Nucleus accumbens (tissue), 56 donors: Measurements from ENCODE around the gene PTPRG.
"Not testable (repeated sequence)": the region's sequence is repeated elsewhere in the genome, so short reads cannot be mapped to it uniquely, and the experiment has no call there.

Source experiments
- DNase-seq, 56 donors: peaks; one replicate each; lab custom pipeline; 2025; lab: John Stamatoyannopoulos, UW

The PTPRG gene

GRCh38 chr3:61741551-61741950, 180.2 kb downstream of the PTPRG start:
- DNase-seq: no peak

GRCh38 chr3:61742006-61742405, 180.6 kb downstream of the PTPRG start:
- DNase-seq: no peak

- no peak for DNase-seq
Measured at GRCh38 chr3:61743067-61743466, 181.7 kb downstream of the PTPRG start.

- DNase-seq: no peak
Measured at GRCh38 chr3:61743686-61744242, 182.4 kb downstream of the PTPRG start.

GRCh38 chr3:61748288-61748687, 186.9 kb downstream of the PTPRG start:
- no peak for DNase-seq

GRCh38 chr3:61750766-61751165, 189.4 kb downstream of the PTPRG start:
- no peak for DNase-seq

GRCh38 chr3:61758839-61759238, 197.5 kb downstream of the PTPRG start:
- no peak for DNase-seq

GRCh38 chr3:61760783-61761182, 199.4 kb downstream of the PTPRG start:
- DNase-seq: not testable (repeated sequence)

GRCh38 chr3:61761694-61762430, 200.5 kb downstream of the PTPRG start:
- no peak for DNase-seq

GRCh38 chr3:61765157-61765876, 203.9 kb downstream of the PTPRG start:
- DNase-seq: no peak

GRCh38 chr3:61768284-61769037, 207.1 kb downstream of the PTPRG start:
- DNase-seq: no peak

GRCh38 chr3:61769266-61769990, 208.1 kb downstream of the PTPRG start:
- no peak for DNase-seq

- DNase-seq: no peak
Measured at GRCh38 chr3:61771976-61772375, 210.6 kb downstream of the PTPRG start.

GRCh38 chr3:61772456-61772855, 211.1 kb downstream of the PTPRG start:
- no peak for DNase-seq

- DNase-seq: no peak
Measured at GRCh38 chr3:61774279-61774890, 213.0 kb downstream of the PTPRG start.

GRCh38 chr3:61776390-61776789, 215.0 kb downstream of the PTPRG start:
- no peak for DNase-seq

- DNase-seq: no peak
Measured at GRCh38 chr3:61777483-61777882, 216.1 kb downstream of the PTPRG start.

GRCh38 chr3:61778095-61778494, 216.7 kb downstream of the PTPRG start:
- DNase-seq: no peak

- no peak for DNase-seq
Measured at GRCh38 chr3:61780016-61780415, 218.6 kb downstream of the PTPRG start.
